KMS-11 (cell line): Measurements from ENCODE around the gene NDUFAB1.
"Not testable (repeated sequence)": the region's sequence is repeated elsewhere in the genome, so short reads cannot be mapped to it uniquely, and the experiment has no call there.

Experiments used
- H2AFZ ChIP-seq: fragments of 200-600 bp; sonication (generic); 2 replicates; pipeline ENCODE4 v1.6.1; 2016; ENCODE audit warnings: antibody characterized with exemption, mixed run types, low read depth
- H3K27ac ChIP-seq: fragments of 200-600 bp; sonication (generic); 2 replicates; pipeline ENCODE4 v1.6.1; 2016; ENCODE audit warnings: mild to moderate bottlenecking, mixed run types
- H3K27me3 ChIP-seq: fragments of 200-600 bp; sonication (generic); 2 replicates; pipeline ENCODE4 v1.6.1; 2017; ENCODE audit warnings: mild to moderate bottlenecking, low read depth, mixed run types, moderate library complexity; ENCODE audit not compliant: insufficient read depth
- H3K36me3 ChIP-seq: fragments of 200-600 bp; sonication (generic); 2 replicates; pipeline ENCODE4 v1.6.1; 2017; ENCODE audit warnings: mild to moderate bottlenecking, mixed run types; ENCODE audit not compliant: insufficient read depth
- H3K4me1 ChIP-seq: fragments of 200-600 bp; sonication (generic); 2 replicates; pipeline ENCODE4 v1.6.1; 2016; ENCODE audit warnings: mild to moderate bottlenecking, low read depth, mixed run types; ENCODE audit not compliant: poor library complexity, severe bottlenecking
- H3K4me2 ChIP-seq: fragments of 200-600 bp; sonication (generic); 2 replicates; pipeline ENCODE4 v1.7.0; 2016; ENCODE audit warnings: mild to moderate bottlenecking, mixed run types
- H3K4me3 ChIP-seq: fragments of 200-600 bp; sonication (generic); IDR thresholded peaks from 2 replicates; pipeline ENCODE4 v1.6.1; 2017; ENCODE audit warnings: low read depth, low read length, mixed read lengths; ENCODE audit not compliant: insufficient read depth
- H3K79me2 ChIP-seq: fragments of 200-600 bp; sonication (generic); 2 replicates; pipeline ENCODE4 v1.6.1; 2016; ENCODE audit warnings: low read depth, mixed run types; ENCODE audit not compliant: insufficient read depth
- H3K9ac ChIP-seq: fragments of 200-600 bp; sonication (generic); 2 replicates; pipeline ENCODE4 v1.6.1; 2016; ENCODE audit warnings: mild to moderate bottlenecking, mixed run types
- H4K20me1 ChIP-seq: fragments of 200-600 bp; sonication (generic); 2 replicates; pipeline ENCODE4 v1.6.1; 2016; ENCODE audit warnings: mild to moderate bottlenecking, mixed run types; ENCODE audit not compliant: insufficient read depth
- CTCF ChIP-seq: fragments of 200-600 bp; sonication (generic); conservative IDR thresholded peaks from 2 replicates; pipeline ENCODE4 v1.6.1; 2017; ENCODE audit warnings: low read depth, mild to moderate bottlenecking, antibody characterized with exemption, low read length, moderate library complexity, mixed read lengths

NDUFAB1 gene

GRCh38 chr16:23544436-23544835 is 51.7 kb downstream of the NDUFAB1 start:
- Histone ChIP-seq H3K4me1 (peaks cover 7% of the 10 kb centered on the region), H3K27ac (no peak overlapping the region), H2AFZ (no peak overlapping the region), H3K4me2 (no peak overlapping the region), H3K4me3 (no peak overlapping the region), H3K9ac (no peak overlapping the region), H3K79me2 (no peaks in the 10 kb centered on the region), H4K20me1 (no peaks in the 10 kb centered on the region), H3K36me3 (peaks cover 11% of the 10 kb centered on the region; the same call in 1 of the 2 replicates), H3K27me3 (no peaks in the 10 kb centered on the region)
- TF ChIP-seq CTCF, result no peak

- not testable (repeated sequence) for H3K9ac ChIP-seq, H3K79me2 ChIP-seq, H3K27me3 ChIP-seq, H3K27ac ChIP-seq, H4K20me1 ChIP-seq, H2AFZ ChIP-seq, H3K4me3 ChIP-seq, H3K4me2 ChIP-seq
- peaks cover 16% of the 10 kb centered on the region; the same call in 1 of the 2 replicates for H3K36me3 ChIP-seq
- peaks cover 14% of the 10 kb centered on the region for H3K4me1 ChIP-seq
Observed at GRCh38 chr16:23540817-23541178, 55.3 kb downstream of the NDUFAB1 start.

GRCh38 chr16:23539984-23540816 is 55.9 kb downstream of the NDUFAB1 start:
- Histone ChIP-seq H3K79me2 (no peaks in the 10 kb centered on the region), H3K4me2 (no peak overlapping the region), H3K4me3 (no peak overlapping the region), H3K9ac (no peak overlapping the region), H3K36me3 (peaks cover 16% of the 10 kb centered on the region; the same call in 1 of the 2 replicates), H3K27ac (no peak overlapping the region), H3K4me1 (peaks cover 14% of the 10 kb centered on the region), H2AFZ (no peak overlapping the region), H4K20me1 (no peaks in the 10 kb centered on the region), H3K27me3 (no peaks in the 10 kb centered on the region)
- no peak for TF ChIP-seq CTCF

- Histone ChIP-seq H3K4me3 (no peak overlapping the region), H3K4me2 (no peak overlapping the region), H2AFZ (no peak overlapping the region), H3K27me3 (no peaks in the 10 kb centered on the region), H3K36me3 (peaks cover 13% of the 10 kb centered on the region; the same call in 1 of the 2 replicates), H4K20me1 (no peaks in the 10 kb centered on the region), H3K4me1 (peaks cover 14% of the 10 kb centered on the region), H3K79me2 (no peaks in the 10 kb centered on the region), H3K27ac (no peak overlapping the region), H3K9ac (no peak overlapping the region)
- no peak for TF ChIP-seq CTCF
Observed at GRCh38 chr16:23538919-23539278, 57.2 kb downstream of the NDUFAB1 start.

GRCh38 chr16:23537390-23537789 is 58.7 kb downstream of the NDUFAB1 start:
- peaks cover 14% of the 10 kb centered on the region for H3K4me1 ChIP-seq
- H3K4me2 ChIP-seq, result no peak overlapping the region
- H3K36me3 ChIP-seq, result peaks cover 13% of the 10 kb centered on the region; the same call in 1 of the 2 replicates
- H3K79me2 ChIP-seq, result no peaks in the 10 kb centered on the region
- H3K27ac ChIP-seq, result no peak overlapping the region
- H4K20me1 ChIP-seq, result no peaks in the 10 kb centered on the region
- no peak overlapping the region for H2AFZ ChIP-seq
- no peak for TF ChIP-seq CTCF
- no peak overlapping the region for H3K4me3 ChIP-seq
- H3K27me3 ChIP-seq, result no peaks in the 10 kb centered on the region
- no peak overlapping the region for H3K9ac ChIP-seq
